HG03280 (cell line): Measurements from ENCODE around the gene E2F8.
A peak's percentile ranks its signal among the peaks of the same experiment; 100 is the strongest.
"Not testable (repeated sequence)": the region's sequence is repeated elsewhere in the genome, so short reads cannot be mapped to it uniquely, and the experiment has no call there.

Experiments
- ATAC-seq: cut with Tn5 transposase; IDR thresholded peaks from one replicate; pipeline ENCODE4 v1.9.1; 2021; ENCODE audit warnings: mild to moderate bottlenecking, moderate library complexity; ENCODE audit not compliant: unreplicated experiment

Gene E2F8

GRCh38 chr11:19240420-19241259, at the start of gene E2F8:
Gene E2F8, minus strand, starts transcription at chr11:19240945. Its CDS starts 824 bp downstream, at chr11:19240121.
- peak; percentile 89 for ATAC-seq

- no peak for ATAC-seq
Observed at GRCh38 chr11:19290356-19290755, 49.6 kb upstream of the E2F8 start.

- no peak for ATAC-seq
Observed at GRCh38 chr11:19288256-19288655, 47.5 kb upstream of the E2F8 start.

- no peak for ATAC-seq
Observed at GRCh38 chr11:19286411-19286810, 45.7 kb upstream of the E2F8 start.

GRCh38 chr11:19284881-19285280, 44.1 kb upstream of the E2F8 start:
- no peak for ATAC-seq

GRCh38 chr11:19283991-19284390, 43.2 kb upstream of the E2F8 start:
- ATAC-seq: no peak

GRCh38 chr11:19281555-19281954, 40.8 kb upstream of the E2F8 start:
- no peak for ATAC-seq

- ATAC-seq: peak; percentile 45
Observed at GRCh38 chr11:19281041-19281440, 40.3 kb upstream of the E2F8 start.

GRCh38 chr11:19279451-19279850, 38.7 kb upstream of the E2F8 start:
- ATAC-seq: no peak

- ATAC-seq: no peak
Observed at GRCh38 chr11:19276859-19277808, 36.4 kb upstream of the E2F8 start.

- no peak for ATAC-seq
Observed at GRCh38 chr11:19275496-19275895, 34.8 kb upstream of the E2F8 start.

GRCh38 chr11:19273219-19273618, 32.5 kb upstream of the E2F8 start:
- ATAC-seq: not testable (repeated sequence)

GRCh38 chr11:19268909-19269308, 28.2 kb upstream of the E2F8 start:
- ATAC-seq: no peak

GRCh38 chr11:19267567-19267966, 26.8 kb upstream of the E2F8 start:
- no peak for ATAC-seq

GRCh38 chr11:19263333-19263732, 22.6 kb upstream of the E2F8 start:
- no peak for ATAC-seq

- ATAC-seq: peak; percentile 88
Observed at GRCh38 chr11:19259487-19260345, 19.0 kb upstream of the E2F8 start.

- ATAC-seq: no peak
Observed at GRCh38 chr11:19258641-19259230, 18.0 kb upstream of the E2F8 start.

- ATAC-seq: not testable (repeated sequence)
Observed at GRCh38 chr11:19254441-19254840, 13.7 kb upstream of the E2F8 start.

- no peak for ATAC-seq
Observed at GRCh38 chr11:19253817-19254216, 13.1 kb upstream of the E2F8 start.

- no peak for ATAC-seq
Observed at GRCh38 chr11:19253153-19253745, 12.5 kb upstream of the E2F8 start.
